Ecto neural progenitor cell (in vitro differentiated cells): Measurements from ENCODE around the gene SLC5A12.
"Not testable (repeated sequence)": the region's sequence is repeated elsewhere in the genome, so short reads cannot be mapped to it uniquely, and the experiment has no call there.

Source experiments
- DNase-seq: peaks from one replicate; pipeline ENCODE4 v3.0.0-alpha.2; 2018; ENCODE audit warnings: low spot score

SLC5A12 gene

DNA sequence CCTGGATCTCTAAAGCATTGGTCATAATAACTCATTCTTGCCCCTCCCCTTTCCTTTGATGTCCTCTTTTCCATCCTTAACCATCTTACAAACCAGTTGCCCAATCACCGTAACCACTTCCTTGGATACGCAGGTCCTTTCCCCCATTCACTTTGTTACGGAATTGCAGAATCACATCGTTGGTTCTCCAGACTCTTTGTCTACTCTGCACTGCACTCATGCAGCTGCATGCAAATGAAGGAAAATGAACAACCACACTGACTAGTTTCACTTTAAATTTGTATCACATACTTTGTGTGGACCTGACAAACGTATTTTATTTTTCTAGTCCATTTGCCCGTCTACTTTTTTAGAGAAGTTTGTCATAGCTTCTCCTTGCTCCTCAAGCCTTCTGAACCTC is 69.9 kb downstream of the SLC5A12 start:
- DNase-seq: no peak

DNA sequence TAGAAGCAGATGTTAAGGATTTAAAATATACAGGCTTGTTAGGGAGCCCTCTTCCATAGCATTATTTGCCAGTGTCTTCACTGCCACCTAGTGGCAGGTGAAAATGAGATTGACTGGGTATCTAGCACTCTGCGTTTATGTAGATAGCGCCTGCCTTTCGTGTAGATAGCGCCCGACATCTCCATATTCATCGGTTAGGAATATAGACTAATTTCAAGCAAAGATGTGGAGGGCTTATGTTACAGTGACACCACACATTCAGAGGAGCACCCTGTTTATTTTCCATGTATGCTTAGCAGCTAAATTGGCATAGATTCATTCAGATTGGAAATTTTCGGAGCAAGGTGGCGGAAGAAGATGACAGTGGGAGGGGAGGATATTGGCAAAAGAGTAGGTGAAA is 72.0 kb downstream of the SLC5A12 start:
- peak; percentile 59 for DNase-seq

- DNase-seq: not testable (repeated sequence)
Observed at GRCh38 chr11:26643314-26643713, 78.5 kb downstream of the SLC5A12 start.

DNA sequence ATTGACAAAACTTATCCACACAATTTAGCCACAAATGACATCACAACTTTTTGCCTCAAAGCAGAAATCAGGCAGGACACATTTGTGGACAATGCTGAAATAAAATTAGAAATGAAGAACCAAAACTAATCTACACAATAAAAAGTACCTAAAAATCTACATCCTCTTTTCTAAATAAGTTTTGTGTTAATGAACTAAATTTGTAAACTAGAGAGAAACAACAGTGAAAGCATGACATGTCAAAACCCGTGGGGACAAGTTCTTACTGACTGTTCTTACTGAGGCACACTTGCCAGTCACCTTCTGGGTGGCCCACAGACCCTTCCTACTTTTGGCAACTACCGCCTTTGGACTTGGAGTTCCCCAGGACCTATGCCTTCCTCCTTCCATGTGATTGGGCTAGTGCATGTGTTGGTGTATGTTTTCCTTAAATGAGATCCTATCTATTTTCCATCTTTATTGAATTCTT is 89.1 kb downstream of the SLC5A12 start:
- no peak for DNase-seq

DNA sequence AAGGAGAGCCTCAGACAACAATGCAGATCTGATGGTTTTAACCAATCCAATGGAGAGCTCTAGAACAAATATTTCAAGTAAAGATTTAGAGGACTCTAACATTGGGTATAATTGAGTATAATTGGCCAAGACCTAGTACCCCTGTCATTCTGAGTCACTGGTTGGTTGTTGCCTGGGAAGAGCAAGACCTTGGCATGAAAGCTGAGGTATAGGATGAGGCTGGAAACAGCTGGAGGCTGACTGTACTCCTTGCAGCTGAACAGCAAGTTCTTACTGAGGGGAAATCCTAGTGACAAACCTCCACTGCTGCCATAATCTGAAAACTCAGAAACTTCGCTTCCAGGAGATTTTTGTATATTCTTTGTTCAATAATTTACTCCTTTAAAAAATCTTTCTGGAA is 95.5 kb downstream of the SLC5A12 start:
- no peak for DNase-seq

DNA sequence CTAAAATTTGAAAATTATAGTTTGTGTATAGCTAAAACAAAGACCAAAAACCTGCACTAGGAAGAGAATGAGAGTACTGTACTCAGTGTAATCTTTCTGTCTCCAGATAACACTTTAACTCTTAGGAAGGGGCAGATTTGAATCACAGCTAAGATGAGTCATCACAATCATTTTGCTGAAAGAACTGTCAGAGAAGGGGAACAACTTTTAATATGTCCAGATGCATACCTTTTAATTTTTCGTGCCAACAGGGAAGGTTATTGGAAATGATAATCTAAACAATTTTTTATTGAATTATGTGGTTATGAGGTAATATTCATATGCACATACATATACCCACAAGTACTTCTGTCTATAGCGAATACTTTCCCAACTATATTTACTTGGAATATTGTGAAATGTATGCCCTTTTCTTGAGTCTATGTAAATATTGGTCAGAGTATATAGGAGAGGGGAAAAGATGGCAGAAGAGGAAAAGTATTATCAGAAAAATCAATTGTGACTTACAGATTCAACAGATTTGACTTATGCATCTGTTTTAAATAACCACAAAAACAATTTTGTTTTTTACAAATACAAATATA is 98.7 kb downstream of the SLC5A12 start:
- no peak for DNase-seq

DNA sequence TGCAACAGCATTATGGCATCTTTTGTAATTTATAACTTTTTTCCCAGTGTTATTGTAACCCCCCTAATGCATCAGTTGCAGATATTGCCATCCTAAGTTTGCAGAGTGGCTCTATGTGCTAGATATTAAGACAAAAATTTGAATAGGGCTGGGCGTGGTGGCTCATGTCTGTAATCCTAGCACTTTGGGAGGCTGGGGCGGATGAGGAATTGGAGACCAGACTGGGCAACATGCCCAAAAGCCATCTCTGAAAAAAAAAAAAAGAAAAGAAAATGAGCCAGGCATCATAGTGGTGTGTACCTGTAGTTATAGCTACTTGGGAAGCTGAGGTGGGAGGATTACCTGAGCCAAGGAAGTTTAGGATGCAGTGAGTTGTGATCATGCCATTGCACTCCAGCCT is 99.7 kb downstream of the SLC5A12 start:
- no peak for DNase-seq

GRCh38 chr11:26621132-26621531 is 100.7 kb downstream of the SLC5A12 start:
- no peak for DNase-seq

DNA sequence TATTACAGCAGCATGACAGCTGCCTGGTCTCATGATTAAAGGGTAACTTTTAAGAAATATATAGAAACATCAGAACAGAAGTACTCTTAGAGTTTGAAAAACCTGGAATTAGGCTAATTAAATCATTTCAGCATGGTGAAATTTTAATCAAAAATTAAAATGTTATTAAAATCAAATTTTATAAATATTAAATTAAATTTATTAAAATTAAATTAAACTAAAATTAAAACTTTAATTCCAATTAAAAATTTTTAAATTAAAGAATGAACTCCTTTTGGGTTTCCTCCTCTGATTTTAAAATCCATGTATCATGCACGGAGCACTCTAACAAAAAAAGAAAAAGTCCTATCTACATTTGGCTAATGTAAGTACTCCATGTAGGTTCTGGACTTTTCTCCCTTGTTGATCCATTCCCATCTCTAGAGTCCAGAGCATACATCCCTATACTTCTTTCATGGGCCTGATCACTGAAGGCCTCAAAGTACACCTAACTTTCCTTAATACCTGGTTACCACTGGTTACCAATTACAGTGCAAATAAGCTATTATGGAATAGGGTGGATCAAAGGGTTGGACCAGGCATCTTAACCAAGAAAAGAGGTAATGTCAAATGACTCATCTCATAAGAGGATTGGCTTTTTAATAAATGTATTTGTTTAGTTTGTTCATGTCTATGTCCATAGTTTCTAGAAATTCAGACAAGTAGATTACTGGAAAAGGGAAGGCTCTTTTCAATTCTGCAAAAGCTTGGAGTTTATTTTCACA is 101.4 kb downstream of the SLC5A12 start:
- DNase-seq: no peak

- DNase-seq: no peak
Observed at GRCh38 chr11:26618441-26618840, 103.4 kb downstream of the SLC5A12 start.
